ENCODE measurements around the gene GPR183. TPM values are rescaled to one million over a fixed set of nuclear protein-coding genes. Genes with fewer than 3 reads are reported as not detected.

GPR183 gene
- total RNA-seq, 1 donor: 0.36 TPM

- H3K4me3 ChIP-seq (ENCODE audit: insufficient read depth, low read length): no peak overlapping the region
- H3K4me2 ChIP-seq (ENCODE audit: insufficient read depth, low read length): no peak overlapping the region
- peaks cover 11% of the 10 kb centered on the region for H3K36me3 ChIP-seq (ENCODE audit: insufficient read depth, low read length)
- peaks cover 8% of the 10 kb centered on the region for H3K4me1 ChIP-seq (ENCODE audit: insufficient read depth, low read length)
- no peak overlapping the region for H2AFZ ChIP-seq (ENCODE audit: low read length)
- H3K27me3 ChIP-seq (ENCODE audit: insufficient read depth, low read length): no peaks in the 10 kb centered on the region
- no peaks in the 10 kb centered on the region for H3K79me2 ChIP-seq (ENCODE audit: insufficient read depth, low read length)
- DNase-seq (ENCODE audit: insufficient read length, low spot score, missing footprints): no peak
- peaks cover 4% of the 10 kb centered on the region for H4K20me1 ChIP-seq (ENCODE audit: insufficient read depth, low read length)
- no peak overlapping the region for H3K27ac ChIP-seq (ENCODE audit: low read depth, low read length)
- TF ChIP-seq, protein P1, sequence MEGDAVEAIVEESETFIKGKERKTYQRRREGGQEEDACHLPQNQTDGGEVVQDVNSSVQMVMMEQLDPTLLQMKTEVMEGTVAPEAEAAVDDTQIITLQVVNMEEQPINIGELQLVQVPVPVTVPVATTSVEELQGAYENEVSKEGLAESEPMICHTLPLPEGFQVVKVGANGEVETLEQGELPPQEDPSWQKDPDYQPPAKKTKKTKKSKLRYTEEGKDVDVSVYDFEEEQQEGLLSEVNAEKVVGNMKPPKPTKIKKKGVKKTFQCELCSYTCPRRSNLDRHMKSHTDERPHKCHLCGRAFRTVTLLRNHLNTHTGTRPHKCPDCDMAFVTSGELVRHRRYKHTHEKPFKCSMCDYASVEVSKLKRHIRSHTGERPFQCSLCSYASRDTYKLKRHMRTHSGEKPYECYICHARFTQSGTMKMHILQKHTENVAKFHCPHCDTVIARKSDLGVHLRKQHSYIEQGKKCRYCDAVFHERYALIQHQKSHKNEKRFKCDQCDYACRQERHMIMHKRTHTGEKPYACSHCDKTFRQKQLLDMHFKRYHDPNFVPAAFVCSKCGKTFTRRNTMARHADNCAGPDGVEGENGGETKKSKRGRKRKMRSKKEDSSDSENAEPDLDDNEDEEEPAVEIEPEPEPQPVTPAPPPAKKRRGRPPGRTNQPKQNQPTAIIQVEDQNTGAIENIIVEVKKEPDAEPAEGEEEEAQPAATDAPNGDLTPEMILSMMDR (IDR thresholded peaks at IDR 0.05; ENCODE audit: extremely low read depth, low read depth, low read length): no peak
- H3K9me3 ChIP-seq (ENCODE audit: low read depth, low read length): no peaks in the 10 kb centered on the region
Measured at GRCh38 chr13:99339230-99339721, 32.1 kb upstream of the GPR183 start.

GRCh38 chr13:99335603-99336002, 28.4 kb upstream of the GPR183 start:
- Histone ChIP-seq H3K4me2 (ENCODE audit: insufficient read depth, low read length) (no peak overlapping the region), H4K20me1 (ENCODE audit: insufficient read depth, low read length) (peaks cover 4% of the 10 kb centered on the region), H2AFZ (ENCODE audit: low read length) (no peak overlapping the region), H3K79me2 (ENCODE audit: insufficient read depth, low read length) (no peaks in the 10 kb centered on the region), H3K4me3 (ENCODE audit: insufficient read depth, low read length) (no peak overlapping the region), H3K9me3 (ENCODE audit: low read depth, low read length) (no peaks in the 10 kb centered on the region), H3K27ac (ENCODE audit: low read depth, low read length) (no peak overlapping the region), H3K36me3 (ENCODE audit: insufficient read depth, low read length) (peaks cover under 1% of the 10 kb centered on the region), H3K4me1 (ENCODE audit: insufficient read depth, low read length) (peaks cover 8% of the 10 kb centered on the region), H3K27me3 (ENCODE audit: insufficient read depth, low read length) (no peaks in the 10 kb centered on the region)
- TF ChIP-seq, protein P1 (IDR thresholded peaks at IDR 0.05; ENCODE audit: extremely low read depth, low read depth, low read length): no peak
- no peak for DNase-seq (ENCODE audit: insufficient read length, low spot score, missing footprints)

DNA sequence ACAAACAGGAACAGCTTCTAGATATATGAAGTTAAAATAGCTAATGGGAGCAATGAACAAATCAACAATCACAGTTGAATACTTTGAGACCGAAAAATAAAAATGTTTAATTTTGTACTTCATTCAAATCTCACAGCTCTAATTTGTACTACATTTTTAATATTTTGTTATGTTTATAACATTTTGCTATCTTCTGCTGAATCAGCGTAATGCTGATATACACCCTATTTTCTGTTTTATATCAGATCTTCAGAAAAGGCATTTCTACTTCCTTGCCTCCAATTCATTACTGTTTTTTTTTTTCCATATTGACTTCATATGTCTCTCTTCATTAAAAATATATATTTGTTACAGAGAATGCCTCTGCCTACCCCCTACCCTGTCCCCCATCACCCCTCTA, 27.9 kb upstream of the GPR183 start:
- Histone ChIP-seq H3K79me2 (ENCODE audit: insufficient read depth, low read length) (no peaks in the 10 kb centered on the region), H2AFZ (ENCODE audit: low read length) (no peak overlapping the region), H4K20me1 (ENCODE audit: insufficient read depth, low read length) (peaks cover 2% of the 10 kb centered on the region), H3K27me3 (ENCODE audit: insufficient read depth, low read length) (no peaks in the 10 kb centered on the region), H3K36me3 (ENCODE audit: insufficient read depth, low read length) (no peaks in the 10 kb centered on the region), H3K4me3 (ENCODE audit: insufficient read depth, low read length) (no peak overlapping the region), H3K27ac (ENCODE audit: low read depth, low read length) (no peak overlapping the region), H3K4me1 (ENCODE audit: insufficient read depth, low read length) (peaks cover 6% of the 10 kb centered on the region), H3K4me2 (ENCODE audit: insufficient read depth, low read length) (no peak overlapping the region), H3K9me3 (ENCODE audit: low read depth, low read length) (no peaks in the 10 kb centered on the region)
- TF ChIP-seq, protein P1 (IDR thresholded peaks at IDR 0.05; ENCODE audit: extremely low read depth, low read depth, low read length): no peak
- no peak for DNase-seq (ENCODE audit: insufficient read length, low spot score, missing footprints)

DNA sequence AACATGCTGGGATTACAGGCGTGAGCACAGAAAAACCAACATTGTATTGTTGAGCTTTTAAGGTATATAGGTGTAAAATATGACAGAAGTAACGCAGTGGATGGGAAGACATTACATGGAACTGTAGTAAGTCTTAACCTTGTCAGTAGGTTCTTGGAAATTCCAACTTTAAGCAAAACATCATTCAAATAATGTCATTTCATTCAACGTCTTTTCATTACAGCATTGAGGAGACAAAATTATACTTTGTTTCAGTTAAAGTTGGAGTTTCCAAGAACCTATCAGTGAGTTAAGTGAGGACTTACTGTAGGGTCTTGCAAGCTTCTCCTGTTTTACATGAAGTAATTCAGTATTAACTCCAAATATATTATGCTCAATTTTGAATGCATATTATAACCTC, 27.0 kb upstream of the GPR183 start:
- no peaks in the 10 kb centered on the region for H3K36me3 ChIP-seq (ENCODE audit: insufficient read depth, low read length)
- TF ChIP-seq, protein P1 (IDR thresholded peaks at IDR 0.05; ENCODE audit: extremely low read depth, low read depth, low read length): no peak
- no peak overlapping the region for H3K4me2 ChIP-seq (ENCODE audit: insufficient read depth, low read length)
- no peaks in the 10 kb centered on the region for H3K27me3 ChIP-seq (ENCODE audit: insufficient read depth, low read length)
- no peak overlapping the region for H2AFZ ChIP-seq (ENCODE audit: low read length)
- H3K9me3 ChIP-seq (ENCODE audit: low read depth, low read length): no peaks in the 10 kb centered on the region
- no peaks in the 10 kb centered on the region for H3K4me1 ChIP-seq (ENCODE audit: insufficient read depth, low read length)
- no peak overlapping the region for H3K27ac ChIP-seq (ENCODE audit: low read depth, low read length)
- no peaks in the 10 kb centered on the region for H3K79me2 ChIP-seq (ENCODE audit: insufficient read depth, low read length)
- H4K20me1 ChIP-seq (ENCODE audit: insufficient read depth, low read length): peaks cover 2% of the 10 kb centered on the region
- H3K4me3 ChIP-seq (ENCODE audit: insufficient read depth, low read length): no peak overlapping the region
- no peak for DNase-seq (ENCODE audit: insufficient read length, low spot score, missing footprints)
